HG03060 (cell line): ENCODE measurements around the gene MPND.

Source experiments
- ATAC-seq: cut with Tn5 transposase; IDR thresholded peaks from one replicate; pipeline ENCODE4 v1.9.1; 2021; ENCODE audit warnings: low read depth, moderate number of reproducible peaks; ENCODE audit not compliant: unreplicated experiment

MPND gene

DNA sequence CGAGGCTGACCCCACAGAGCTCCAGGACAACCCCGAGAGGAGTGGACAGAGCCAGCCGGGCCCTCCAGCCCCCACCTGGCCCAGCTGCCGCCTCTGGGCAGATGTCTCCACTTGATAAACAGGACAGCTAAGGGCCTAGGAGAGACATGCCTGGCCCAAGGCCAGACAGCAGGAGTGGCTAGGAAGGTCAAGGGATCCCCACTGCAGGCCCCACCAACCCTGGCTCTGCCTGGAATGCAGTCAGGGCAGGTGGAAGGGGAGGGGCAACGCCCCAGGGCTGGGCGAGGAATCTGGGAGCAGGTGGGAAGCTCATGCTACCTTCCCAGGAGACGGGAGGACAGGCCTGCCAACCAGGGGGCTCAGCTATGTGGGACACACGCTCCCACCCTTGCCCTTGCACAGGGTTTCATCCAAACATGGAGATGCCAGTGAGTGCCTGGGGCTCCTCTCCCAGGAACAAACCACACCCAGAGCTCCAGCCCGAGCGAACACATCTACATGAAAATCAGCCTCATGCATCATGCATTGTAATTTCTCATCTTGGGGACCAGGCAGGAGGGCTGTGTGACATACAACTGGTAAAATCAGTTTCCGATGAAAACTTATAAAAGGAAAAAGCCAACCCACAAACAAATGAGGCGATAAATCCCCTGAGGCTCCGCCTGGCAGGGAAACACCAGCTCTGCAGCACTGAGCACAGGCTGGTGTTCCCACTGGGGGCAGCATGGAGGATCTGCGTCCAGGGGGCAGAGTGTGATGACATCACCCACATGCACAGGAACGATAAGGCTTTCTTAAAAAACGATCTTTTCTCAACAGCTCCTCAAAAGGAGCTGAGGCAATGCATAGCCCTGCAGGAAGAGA, 32.0 kb downstream of the MPND start:
- no peak for ATAC-seq

DNA sequence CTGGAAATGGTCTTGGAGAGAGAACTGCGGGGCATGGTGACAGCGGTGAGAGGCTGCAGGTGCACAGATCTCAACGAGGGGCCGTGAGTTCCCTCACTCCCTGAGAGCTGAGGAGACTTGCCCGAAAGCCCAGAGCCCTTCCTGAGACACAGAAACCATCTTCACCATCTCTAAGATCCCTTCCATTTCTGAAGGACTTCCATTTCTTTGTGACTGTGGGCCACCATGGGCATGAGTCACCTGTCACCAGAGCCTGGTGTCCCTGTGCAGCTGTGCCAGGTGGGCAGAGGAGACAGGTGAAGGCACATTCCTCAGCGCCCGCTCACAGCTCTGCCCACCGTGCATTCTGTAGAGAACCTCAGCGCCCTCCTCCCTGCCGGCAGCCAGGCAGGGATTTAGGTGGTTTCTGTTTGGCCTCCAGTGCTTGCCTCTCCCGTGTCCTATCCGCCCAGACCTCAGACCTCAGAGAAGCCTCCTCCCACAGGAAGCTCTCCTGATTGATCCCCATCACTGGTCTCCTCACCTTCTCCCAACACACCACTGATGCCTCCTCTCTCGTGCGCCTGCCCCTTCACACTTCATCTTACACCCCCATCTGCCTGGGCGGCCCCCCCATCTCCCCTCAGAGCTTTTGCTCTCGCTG, 32.8 kb downstream of the MPND start:
- no peak for ATAC-seq

GRCh38 chr19:4376671-4376990, 33.3 kb downstream of the MPND start:
- no peak for ATAC-seq

- no peak for ATAC-seq
Observed at GRCh38 chr19:4376991-4377781, 33.8 kb downstream of the MPND start.

DNA sequence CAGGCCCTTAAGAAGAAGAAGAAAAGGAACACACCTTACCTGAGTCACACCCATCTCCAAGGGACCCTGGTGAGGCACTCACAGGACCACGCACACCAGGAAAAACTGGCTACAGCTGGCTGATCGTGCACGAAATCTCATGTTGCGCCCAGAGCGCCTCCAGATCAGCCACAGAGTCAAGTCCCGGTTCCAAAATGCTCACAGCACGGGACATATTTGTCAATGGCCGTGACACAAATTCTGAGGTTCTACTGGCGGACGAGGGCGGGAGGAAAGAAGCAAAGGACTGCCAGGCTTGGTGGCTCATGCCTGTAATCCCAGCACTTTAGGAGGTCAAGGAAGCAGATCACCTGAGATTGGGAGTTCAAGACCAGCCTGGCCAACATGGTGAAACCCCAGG, 35.5 kb downstream of the MPND start:
- ATAC-seq: no peak

DNA sequence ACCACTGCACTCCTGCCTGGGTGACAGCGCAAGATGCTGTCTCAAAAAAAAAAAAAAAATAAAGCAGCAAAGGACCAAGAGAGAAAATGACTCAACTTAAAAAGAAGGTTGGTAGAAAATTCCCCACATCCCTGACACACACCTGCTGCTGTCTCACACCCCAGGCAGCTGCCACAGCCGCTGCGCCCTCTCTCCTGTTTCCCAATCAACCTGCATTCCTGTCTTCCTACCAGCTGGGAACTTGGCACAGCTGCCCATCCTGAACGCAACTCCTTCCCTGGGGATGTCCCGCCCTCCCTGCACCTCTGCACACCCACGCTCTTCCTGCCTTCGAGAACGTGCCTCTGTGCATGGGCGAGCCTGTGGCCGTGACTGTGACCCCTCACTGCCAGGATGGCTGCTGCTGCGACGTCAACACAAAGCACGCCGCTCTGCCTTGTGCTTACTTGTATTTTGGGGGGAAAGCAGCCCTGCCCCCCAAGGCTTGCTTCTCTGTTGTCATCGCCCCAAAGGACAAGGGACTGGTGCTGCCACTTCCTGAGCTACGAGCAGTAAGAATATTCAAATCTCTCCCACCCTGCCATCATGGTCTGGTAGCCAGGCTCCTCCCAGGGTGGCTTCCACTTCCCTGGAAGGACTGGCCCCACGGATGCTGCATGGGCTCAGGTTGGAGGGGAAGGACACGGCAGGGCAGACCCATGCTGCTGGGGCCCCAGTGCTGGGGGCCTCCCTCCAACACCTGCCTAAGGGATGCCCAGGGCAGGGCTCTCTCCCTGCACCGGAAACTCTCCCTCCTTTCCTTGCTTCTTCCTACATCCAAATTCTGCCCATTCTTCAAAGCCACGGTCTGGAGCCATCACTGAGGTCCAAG, 36.3 kb downstream of the MPND start:
- ATAC-seq: no peak

DNA sequence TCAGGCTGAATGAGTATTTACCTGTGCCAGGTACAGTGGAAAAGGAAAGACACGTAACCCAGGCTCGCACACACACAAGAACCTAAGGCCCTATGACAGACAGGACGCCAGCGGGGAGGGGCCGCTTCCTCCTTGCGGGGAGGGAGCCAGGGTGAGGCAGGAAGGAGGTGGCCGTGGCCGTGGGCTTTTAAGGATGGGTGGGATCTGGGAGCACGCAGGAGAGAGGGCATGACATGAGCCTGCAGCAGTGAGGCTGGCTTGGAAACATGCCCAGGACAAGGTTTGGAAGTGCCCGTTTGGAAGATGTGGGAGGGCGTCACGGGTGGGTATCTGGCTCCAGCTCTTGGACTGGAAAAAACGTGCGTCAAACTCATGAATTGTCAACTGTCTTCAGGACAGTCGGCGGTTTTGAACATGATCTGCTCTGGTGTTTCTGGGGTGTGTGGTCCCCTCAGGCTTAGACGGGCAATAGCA, 36.9 kb downstream of the MPND start:
- no peak for ATAC-seq

GRCh38 chr19:4385291-4386040, 42.1 kb downstream of the MPND start:
- ATAC-seq: no peak

DNA sequence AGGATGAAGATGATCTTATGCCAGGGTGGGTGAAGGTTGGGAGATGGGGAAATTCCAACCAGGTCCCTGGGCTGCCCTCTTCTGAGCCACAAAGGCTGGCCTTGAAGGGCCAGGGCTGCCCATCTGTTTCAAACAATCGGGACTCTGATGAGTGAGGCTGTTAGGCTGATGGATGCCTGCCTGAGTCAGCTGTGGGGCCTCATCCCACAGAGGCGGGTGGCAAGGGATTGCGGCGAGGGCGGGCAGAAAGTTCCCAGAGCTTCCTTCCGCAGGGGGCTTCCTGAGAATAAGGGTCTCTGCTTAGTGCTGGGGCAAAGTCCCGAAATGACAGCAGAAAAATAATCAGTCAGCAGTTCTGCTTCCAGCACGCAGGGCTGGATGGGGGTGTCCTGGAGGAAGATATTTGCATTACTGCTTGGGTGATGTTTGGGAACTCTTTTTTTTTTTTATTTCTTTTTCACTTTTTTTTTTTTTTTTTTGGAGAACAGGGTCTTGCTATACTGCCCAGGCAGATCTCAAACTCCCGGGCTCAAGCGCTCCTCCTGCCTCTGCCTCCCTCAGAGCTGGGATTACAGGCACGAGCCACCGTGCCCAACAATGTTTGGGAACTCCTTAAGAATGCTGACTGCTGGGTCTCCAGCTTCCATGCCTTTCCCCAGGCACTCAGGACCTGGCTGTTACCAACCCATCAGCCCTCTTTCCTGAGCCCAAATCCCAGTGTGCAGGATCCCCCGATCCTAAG, 42.9 kb downstream of the MPND start:
- no peak for ATAC-seq

- ATAC-seq: no peak
Observed at GRCh38 chr19:4388337-4389063, 45.1 kb downstream of the MPND start.

- no peak for ATAC-seq
Observed at GRCh38 chr19:4389064-4389375, 45.7 kb downstream of the MPND start.

- no peak for ATAC-seq
Observed at GRCh38 chr19:4389511-4390016, 46.2 kb downstream of the MPND start.

- ATAC-seq: no peak
Observed at GRCh38 chr19:4390017-4390566, 46.7 kb downstream of the MPND start.

GRCh38 chr19:4390567-4391305, 47.4 kb downstream of the MPND start:
- ATAC-seq: no peak

DNA sequence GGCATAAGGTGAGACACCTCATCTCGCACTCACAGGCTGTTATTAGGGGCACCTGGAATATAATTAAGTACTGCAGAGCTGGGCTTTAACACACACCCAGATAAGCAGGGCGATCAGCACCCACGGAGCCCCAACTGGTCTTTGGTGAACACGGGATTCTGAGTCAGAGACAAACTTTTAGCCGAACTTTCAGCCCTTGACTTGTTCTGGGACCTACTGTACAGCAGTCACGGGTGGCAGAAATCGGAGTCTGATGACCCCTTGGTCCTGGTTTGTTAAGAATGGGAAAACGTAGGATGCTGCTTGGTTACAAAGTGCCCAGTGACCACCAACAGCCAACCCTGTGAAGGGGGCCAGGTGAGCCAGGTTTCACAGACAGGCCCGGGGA, 47.9 kb downstream of the MPND start:
- no peak for ATAC-seq

- no peak for ATAC-seq
Observed at GRCh38 chr19:4391701-4392483, 48.5 kb downstream of the MPND start.
